ENCODE measurements around the gene INSRR.

GRCh38 chr1:156836041-156836654, 22.8 kb downstream of the INSRR start:
- no peak for TF ChIP-seq USF1 (IDR thresholded peaks at IDR 0.05)
- no peak for TF ChIP-seq RAD21 (IDR thresholded peaks at IDR 0.05; ENCODE audit: low read depth)
